ENCODE measurements around the gene BTNL3.

BTNL3 gene

DNA sequence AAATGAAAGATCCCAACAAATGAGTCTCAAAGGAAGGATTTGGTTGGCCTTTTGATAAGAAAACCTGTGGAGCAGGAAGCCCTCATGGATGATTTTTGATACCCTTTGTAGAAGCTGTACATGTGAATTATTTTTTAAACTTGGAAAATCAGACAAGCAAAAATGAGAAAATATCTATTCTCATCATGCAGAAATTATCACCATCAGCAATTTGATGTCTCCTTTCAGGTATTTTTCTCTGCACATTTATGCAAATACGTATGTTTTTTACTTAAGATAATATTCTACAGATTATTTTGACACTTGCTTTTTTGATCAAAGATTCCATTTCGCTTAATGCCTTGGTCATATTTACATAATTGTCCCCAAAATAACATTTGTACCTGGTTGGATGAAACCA is 58.6 kb downstream of the BTNL3 start:
- no peak overlapping the region for H3K4me3 ChIP-seq (replicated peaks in 1 of 2; ENCODE audit: low read depth in 2 of 2, low read length in 2 of 2)
- DNase-seq (ENCODE audit: low read depth in 2 of 2) = no peak
- TF ChIP-seq, protein P1, sequence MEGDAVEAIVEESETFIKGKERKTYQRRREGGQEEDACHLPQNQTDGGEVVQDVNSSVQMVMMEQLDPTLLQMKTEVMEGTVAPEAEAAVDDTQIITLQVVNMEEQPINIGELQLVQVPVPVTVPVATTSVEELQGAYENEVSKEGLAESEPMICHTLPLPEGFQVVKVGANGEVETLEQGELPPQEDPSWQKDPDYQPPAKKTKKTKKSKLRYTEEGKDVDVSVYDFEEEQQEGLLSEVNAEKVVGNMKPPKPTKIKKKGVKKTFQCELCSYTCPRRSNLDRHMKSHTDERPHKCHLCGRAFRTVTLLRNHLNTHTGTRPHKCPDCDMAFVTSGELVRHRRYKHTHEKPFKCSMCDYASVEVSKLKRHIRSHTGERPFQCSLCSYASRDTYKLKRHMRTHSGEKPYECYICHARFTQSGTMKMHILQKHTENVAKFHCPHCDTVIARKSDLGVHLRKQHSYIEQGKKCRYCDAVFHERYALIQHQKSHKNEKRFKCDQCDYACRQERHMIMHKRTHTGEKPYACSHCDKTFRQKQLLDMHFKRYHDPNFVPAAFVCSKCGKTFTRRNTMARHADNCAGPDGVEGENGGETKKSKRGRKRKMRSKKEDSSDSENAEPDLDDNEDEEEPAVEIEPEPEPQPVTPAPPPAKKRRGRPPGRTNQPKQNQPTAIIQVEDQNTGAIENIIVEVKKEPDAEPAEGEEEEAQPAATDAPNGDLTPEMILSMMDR (IDR thresholded peaks at IDR 0.05; ENCODE audit: low read depth, low read length) = no peak

DNA sequence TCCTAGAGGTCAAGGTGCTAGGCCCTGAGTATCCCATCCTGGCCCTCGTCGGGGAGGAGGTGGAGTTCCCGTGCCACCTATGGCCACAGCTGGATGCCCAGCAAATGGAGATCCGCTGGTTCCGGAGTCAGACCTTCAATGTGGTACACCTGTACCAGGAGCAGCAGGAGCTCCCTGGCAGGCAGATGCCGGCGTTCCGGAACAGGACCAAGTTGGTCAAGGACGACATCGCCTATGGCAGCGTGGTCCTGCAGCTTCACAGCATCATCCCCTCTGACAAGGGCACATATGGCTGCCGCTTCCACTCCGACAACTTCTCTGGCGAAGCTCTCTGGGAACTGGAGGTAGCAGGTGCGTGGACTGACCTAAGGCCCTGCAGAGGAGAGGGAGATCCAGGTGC is 59.3 kb downstream of the BTNL3 start:
- no peak overlapping the region for H3K4me3 ChIP-seq (replicated peaks in 1 of 2; ENCODE audit: low read depth in 2 of 2, low read length in 2 of 2)
- no peak for DNase-seq (ENCODE audit: low read depth in 2 of 2)
- TF ChIP-seq, protein P1 (IDR thresholded peaks at IDR 0.05; ENCODE audit: low read depth, low read length) = no peak

DNA sequence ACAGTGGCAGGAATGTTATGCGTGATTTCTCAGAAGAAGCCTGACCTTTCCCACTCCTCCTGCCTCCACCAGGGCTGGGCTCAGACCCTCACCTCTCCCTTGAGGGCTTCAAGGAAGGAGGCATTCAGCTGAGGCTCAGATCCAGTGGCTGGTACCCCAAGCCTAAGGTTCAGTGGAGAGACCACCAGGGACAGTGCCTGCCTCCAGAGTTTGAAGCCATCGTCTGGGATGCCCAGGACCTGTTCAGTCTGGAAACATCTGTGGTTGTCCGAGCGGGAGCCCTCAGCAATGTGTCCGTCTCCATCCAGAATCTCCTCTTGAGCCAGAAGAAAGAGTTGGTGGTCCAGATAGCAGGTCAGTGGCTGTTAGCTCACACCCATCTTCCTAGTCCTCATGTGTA is 61.4 kb downstream of the BTNL3 start:
- DNase-seq (ENCODE audit: low read depth in 2 of 2) = no peak
- TF ChIP-seq, protein P1 (IDR thresholded peaks at IDR 0.05; ENCODE audit: low read depth, low read length) = no peak
- no peak overlapping the region for H3K4me3 ChIP-seq (replicated peaks in 1 of 2; ENCODE audit: low read depth in 2 of 2, low read length in 2 of 2)

DNA sequence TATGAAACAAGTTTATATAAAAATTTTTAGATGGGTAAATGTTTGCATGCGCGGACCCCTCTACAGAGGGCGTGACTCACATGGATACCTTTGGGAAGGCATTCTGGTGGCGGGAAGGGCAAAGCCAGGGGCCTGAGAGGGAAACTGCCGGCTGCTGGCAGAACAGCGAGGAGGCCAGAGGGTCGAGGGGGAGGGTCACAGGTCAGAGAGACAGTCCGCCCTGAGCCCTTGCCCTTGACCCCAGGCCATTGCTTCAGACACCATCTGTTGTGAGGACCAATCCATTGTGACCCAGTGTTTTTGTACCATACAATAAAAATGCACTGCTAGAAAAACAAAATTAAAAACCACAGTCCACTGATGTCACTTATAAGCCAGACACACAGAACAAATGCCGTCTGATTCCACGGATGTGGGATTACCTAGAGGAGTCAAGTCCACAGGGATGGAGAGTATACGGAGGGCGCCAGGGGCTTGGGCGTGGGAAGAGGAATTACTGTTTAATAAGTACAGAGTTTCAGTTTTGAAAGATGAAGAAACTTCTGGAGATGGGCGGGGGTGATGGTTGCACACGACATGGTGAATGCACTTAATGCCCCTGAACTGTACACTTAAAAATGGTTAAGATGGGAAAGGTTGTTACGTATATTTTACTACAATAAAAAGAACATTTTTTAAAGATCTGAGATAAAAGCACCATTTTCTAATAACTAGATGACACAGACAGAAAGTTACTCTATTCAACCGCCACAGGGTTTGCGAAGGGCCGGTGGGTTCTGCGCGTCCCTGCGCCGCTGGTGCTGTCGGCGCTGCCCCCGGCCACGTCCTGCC is 63.4 kb downstream of the BTNL3 start:
- TF ChIP-seq, protein P1 (IDR thresholded peaks at IDR 0.05; ENCODE audit: low read depth, low read length) = no peak
- H3K4me3 ChIP-seq (replicated peaks in 1 of 2; ENCODE audit: low read depth in 2 of 2, low read length in 2 of 2) = peak overlapping the region in 1 of 2 donors; percentile 10
- no peak for DNase-seq (ENCODE audit: low read depth in 2 of 2)

DNA sequence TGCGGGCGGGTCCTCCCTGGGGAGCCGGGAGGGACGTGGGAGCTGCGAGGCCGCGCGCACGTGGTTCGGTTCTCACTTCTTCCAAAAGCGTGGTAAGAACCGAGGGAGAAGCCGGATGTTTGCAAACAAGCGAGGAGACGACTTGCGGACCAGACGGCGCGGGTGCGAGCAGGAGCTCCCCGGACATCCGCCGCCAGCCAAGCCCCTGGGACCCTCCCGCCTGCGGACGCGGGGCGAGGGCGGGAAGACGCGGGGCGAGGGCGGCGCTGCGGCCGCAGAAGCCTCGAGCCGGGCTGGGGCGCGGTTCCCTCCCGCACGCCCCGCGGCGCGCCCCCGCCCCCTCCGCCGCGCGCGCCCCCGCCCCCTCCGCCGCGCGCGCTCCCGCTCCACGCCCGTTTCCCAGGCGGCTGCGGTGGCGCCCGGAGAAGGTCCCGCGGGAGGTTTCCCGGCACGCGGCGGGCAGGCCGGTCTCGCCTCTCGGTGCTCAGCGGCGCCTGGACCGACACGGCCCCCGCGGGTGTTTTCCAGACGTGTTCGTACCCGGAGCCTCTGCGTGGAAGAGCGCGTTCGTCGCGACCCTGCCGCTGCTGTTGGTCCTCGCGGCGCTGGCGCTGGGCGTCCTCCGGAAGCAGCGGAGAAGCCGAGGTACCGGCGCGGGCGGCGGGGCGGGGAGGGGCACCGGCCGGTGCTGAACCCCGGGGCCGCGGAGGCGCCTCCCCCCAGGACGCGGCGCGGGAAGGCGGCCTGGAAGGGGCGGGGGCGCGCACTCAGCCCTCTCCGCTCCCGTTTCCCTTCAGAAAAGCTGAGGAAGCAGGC is 64.2 kb downstream of the BTNL3 start:
- peak in 1 of 2 donors; percentile 15 for DNase-seq (ENCODE audit: low read depth in 2 of 2)
- H3K4me3 ChIP-seq (replicated peaks in 1 of 2; ENCODE audit: low read depth in 2 of 2, low read length in 2 of 2) = peak overlapping the region; percentile 37 to 38

DNA sequence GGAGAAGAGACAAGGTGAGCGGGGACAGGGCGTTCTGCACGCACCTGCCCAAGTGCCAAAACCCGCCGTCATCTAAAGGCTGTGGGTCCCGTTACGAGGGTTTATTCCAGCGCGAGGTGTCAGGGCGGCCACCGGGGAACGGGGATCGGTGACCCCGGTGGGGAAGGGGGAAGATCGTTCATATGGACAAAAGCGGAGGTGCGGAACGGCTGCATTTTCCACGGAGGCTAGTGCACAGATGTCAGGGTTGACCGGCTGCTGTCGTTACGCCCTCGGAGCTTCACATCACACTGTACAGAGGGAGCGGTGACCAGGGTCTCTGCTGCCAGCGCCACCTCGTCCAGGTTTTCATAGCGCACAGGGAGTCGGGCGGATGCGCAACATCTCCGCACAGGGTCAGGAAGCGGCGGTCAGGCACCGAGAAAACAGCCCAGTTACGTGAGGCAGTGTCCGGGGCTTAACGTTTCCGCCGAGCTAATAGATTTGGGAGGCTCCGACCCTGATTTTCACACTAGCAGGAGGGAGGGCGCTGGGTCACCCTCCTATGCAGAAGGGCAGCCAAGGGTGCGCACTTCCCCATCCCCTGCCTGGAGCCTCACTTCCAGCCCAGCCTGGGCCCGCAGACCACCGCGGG is 65.0 kb downstream of the BTNL3 start:
- peak overlapping the region; percentile 37 to 38 for H3K4me3 ChIP-seq (replicated peaks in 1 of 2; ENCODE audit: low read depth in 2 of 2, low read length in 2 of 2)
- DNase-seq (ENCODE audit: low read depth in 2 of 2) = no peak
- TF ChIP-seq, protein P1 (IDR thresholded peaks at IDR 0.05; ENCODE audit: low read depth, low read length) = no peak

More for the DNA sequence above, 64.2 kb downstream of the BTNL3 start:
- TF ChIP-seq, protein P1 (IDR thresholded peaks at IDR 0.05; ENCODE audit: low read depth, low read length) = no peak

Measured in cardiac fibroblast (primary cell).